Measurements from ENCODE around the gene IGF2. TPM values are rescaled to one million over a fixed set of nuclear protein-coding genes. Genes with fewer than 3 reads are reported as not detected.
A peak's percentile ranks its signal among the peaks of the same experiment; 100 is the strongest.

IGF2 gene
- total RNA-seq, 1 experiment from 2014 or later = 1.5 TPM

DNA sequence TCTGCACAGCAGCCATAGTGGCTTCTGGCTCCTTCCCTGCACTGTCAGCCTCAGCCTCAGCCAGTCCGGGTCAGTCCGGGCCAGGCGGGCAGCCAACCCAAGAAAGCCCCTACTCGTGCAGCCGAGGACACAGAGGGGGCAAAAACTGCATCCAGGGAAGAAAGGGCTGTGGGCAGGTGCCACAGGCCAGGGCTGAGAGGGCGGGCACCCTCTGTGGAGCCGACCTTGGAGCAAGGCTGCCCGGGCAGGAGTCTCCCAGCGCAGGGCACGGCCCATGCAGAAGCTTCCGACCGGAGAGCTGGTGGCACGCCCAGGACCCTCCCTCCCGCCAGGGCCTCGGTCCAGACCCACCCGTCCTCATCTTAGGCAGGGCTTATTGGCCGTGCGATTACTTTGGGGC is 42.9 kb upstream of the IGF2 start:
- ChIA-PET POLR2A (no interaction called here), CTCF (interaction anchor here (1.2 to 2.0 kb wide), 2 partner anchors 123 to 349 kb away, joined by 3 to 6 read pairs; no protein-coding TSS in a partner anchor)
- no peak for ATAC-seq
- Mint-ChIP-seq H3K27me3 (ENCODE audit: low read depth) (peaks cover 5% of the 10 kb centered on the region), H3K27ac (no peak overlapping the region), H3K9me3 (no peaks in the 10 kb centered on the region), H3K36me3 (no peaks in the 10 kb centered on the region), H3K4me1 (no peaks in the 10 kb centered on the region), H3K4me3 (no peak overlapping the region)
- TF ChIP-seq ETV6 (CRISPR knock-in tag; IDR thresholded peaks at IDR 0.05) (no peak), MAX (CRISPR knock-in tag; IDR thresholded peaks at IDR 0.05) (no peak), SMAD3 (CRISPR knock-in tag; IDR thresholded peaks at IDR 0.05; ENCODE audit: borderline replicate concordance) (no peak)
- TF ChIP-seq, protein P1, sequence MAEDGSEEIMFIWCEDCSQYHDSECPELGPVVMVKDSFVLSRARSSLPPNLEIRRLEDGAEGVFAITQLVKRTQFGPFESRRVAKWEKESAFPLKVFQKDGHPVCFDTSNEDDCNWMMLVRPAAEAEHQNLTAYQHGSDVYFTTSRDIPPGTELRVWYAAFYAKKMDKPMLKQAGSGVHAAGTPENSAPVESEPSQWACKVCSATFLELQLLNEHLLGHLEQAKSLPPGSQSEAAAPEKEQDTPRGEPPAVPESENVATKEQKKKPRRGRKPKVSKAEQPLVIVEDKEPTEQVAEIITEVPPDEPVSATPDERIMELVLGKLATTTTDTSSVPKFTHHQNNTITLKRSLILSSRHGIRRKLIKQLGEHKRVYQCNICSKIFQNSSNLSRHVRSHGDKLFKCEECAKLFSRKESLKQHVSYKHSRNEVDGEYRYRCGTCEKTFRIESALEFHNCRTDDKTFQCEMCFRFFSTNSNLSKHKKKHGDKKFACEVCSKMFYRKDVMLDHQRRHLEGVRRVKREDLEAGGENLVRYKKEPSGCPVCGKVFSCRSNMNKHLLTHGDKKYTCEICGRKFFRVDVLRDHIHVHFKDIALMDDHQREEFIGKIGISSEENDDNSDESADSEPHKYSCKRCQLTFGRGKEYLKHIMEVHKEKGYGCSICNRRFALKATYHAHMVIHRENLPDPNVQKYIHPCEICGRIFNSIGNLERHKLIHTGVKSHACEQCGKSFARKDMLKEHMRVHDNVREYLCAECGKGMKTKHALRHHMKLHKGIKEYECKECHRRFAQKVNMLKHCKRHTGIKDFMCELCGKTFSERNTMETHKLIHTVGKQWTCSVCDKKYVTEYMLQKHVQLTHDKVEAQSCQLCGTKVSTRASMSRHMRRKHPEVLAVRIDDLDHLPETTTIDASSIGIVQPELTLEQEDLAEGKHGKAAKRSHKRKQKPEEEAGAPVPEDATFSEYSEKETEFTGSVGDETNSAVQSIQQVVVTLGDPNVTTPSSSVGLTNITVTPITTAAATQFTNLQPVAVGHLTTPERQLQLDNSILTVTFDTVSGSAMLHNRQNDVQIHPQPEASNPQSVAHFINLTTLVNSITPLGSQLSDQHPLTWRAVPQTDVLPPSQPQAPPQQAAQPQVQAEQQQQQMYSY (CRISPR knock-in tag; IDR thresholded peaks at IDR 0.05) = 0 out of 2 replicates have a peak, but pooled peaks have one; percentile 29
- no peak for DNase-seq (ENCODE audit: low spot score)

DNA sequence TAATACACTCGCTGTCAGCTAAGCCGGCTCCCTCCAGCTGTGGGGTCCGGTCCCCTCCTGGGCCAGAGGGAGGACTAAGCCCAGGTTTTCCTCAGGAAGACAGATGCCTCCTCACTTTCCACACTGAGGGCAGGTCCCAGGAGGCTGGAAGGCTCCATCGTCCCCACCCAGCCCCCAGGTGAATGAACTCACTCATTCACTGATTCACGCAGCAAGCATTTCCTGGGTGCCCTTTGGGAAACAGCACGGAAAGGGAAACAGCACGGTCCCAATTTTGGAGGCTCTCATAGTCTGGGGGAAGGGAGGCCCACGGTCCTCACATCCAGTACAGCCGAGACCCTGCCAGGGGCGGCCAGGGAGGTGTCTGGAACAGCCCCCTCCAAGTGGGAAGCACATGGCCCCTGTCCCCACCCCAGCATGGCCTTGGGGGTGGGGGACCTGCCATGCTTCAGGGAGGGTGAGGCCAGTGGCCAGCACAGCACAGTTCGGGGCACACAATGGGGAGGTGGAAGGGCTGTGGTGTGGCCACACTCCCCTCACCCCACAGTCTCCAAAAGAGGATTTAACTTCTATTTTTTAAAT is 41.7 kb upstream of the IGF2 start:
- Mint-ChIP-seq H3K36me3 (no peaks in the 10 kb centered on the region), H3K4me1 (no peaks in the 10 kb centered on the region), H3K9me3 (no peaks in the 10 kb centered on the region), H3K27me3 (ENCODE audit: low read depth) (peaks cover 8% of the 10 kb centered on the region), H3K4me3 (no peak overlapping the region), H3K27ac (no peak overlapping the region)
- ChIA-PET CTCF (interaction anchor here (0.7 to 2.0 kb wide), 2 partner anchors 30 to 124 kb away, joined by 3 to 6 read pairs; no protein-coding TSS in a partner anchor), POLR2A (no interaction called here)
- ATAC-seq = no peak
- no peak for DNase-seq (ENCODE audit: low spot score)
- TF ChIP-seq MYBL2 (CRISPR knock-in tag; IDR thresholded peaks at IDR 0.05) = no peak
- TF ChIP-seq FOXP4 (CRISPR knock-in tag; IDR thresholded peaks at IDR 0.05) = no peak
- no peak for TF ChIP-seq ZMAT4 (CRISPR knock-in tag; IDR thresholded peaks at IDR 0.05)
- no peak for TF ChIP-seq NR2C2 (CRISPR knock-in tag; IDR thresholded peaks at IDR 0.05)
- TF ChIP-seq CREM (CRISPR knock-in tag; IDR thresholded peaks at IDR 0.05) = no peak
- TF ChIP-seq SMAD4 (CRISPR knock-in tag; IDR thresholded peaks at IDR 0.05) = no peak
- TF ChIP-seq, protein P1 (CRISPR knock-in tag; IDR thresholded peaks at IDR 0.05) = no peak

- ChIA-PET POLR2A (no interaction called here), CTCF (no interaction called here)
- Mint-ChIP-seq H3K36me3 (no peaks in the 10 kb centered on the region), H3K27me3 (ENCODE audit: low read depth) (peaks cover 8% of the 10 kb centered on the region), H3K4me1 (no peaks in the 10 kb centered on the region), H3K9me3 (no peaks in the 10 kb centered on the region), H3K27ac (no peak overlapping the region), H3K4me3 (no peak overlapping the region)
- ATAC-seq (no peak), DNase-seq (ENCODE audit: low spot score) (no peak)
- TF ChIP-seq, protein P2, sequence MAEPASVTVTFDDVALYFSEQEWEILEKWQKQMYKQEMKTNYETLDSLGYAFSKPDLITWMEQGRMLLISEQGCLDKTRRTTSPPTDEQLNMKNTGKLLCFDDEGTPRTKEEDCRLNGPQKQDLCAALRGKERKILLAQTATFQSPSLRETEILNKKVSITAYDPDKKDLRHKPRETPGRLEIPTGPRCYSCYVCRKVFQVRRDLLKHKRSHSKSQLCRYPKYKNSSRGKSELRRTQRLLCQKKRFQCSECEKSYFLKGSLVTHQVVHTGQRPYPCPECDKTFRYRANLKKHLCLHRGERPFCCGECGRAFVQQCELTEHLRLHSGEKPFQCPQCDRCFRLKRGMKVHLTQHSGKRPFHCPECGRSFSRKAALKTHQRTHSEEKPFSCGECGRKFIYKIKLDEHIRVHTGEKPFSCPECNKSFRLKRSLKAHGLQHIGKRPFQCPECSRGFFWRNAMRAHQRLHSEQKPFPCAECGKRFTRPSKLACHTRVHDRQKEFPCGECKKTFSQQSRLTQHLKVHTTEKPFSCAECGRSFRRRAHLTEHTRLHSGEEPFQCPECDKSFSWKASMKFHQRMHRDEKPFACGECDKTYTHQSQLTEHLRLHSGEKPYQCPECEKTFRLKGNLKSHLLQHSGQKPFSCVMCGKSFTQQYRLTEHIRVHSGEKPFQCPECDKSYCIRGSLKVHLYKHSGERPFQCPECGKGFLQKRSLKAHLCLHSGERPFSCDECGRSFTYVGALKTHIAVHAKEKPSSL (CRISPR knock-in tag; conservative IDR thresholded peaks at IDR 0.05) = no peak
- TF ChIP-seq KAT7 (CRISPR knock-in tag; IDR thresholded peaks at IDR 0.05; ENCODE audit: borderline replicate concordance) (no peak), ATF3 (CRISPR knock-in tag; conservative IDR thresholded peaks at IDR 0.05) (no peak), JUN (CRISPR knock-in tag; IDR thresholded peaks at IDR 0.05) (no peak)
- TF ChIP-seq, protein P3, sequence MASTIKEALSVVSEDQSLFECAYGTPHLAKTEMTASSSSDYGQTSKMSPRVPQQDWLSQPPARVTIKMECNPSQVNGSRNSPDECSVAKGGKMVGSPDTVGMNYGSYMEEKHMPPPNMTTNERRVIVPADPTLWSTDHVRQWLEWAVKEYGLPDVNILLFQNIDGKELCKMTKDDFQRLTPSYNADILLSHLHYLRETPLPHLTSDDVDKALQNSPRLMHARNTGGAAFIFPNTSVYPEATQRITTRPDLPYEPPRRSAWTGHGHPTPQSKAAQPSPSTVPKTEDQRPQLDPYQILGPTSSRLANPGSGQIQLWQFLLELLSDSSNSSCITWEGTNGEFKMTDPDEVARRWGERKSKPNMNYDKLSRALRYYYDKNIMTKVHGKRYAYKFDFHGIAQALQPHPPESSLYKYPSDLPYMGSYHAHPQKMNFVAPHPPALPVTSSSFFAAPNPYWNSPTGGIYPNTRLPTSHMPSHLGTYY (CRISPR knock-in tag; IDR thresholded peaks at IDR 0.05) = no peak
- TF ChIP-seq, protein P4, sequence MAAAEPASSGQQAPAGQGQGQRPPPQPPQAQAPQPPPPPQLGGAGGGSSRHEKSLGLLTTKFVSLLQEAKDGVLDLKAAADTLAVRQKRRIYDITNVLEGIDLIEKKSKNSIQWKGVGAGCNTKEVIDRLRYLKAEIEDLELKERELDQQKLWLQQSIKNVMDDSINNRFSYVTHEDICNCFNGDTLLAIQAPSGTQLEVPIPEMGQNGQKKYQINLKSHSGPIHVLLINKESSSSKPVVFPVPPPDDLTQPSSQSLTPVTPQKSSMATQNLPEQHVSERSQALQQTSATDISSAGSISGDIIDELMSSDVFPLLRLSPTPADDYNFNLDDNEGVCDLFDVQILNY (CRISPR knock-in tag; IDR thresholded peaks at IDR 0.05) = no peak
Observed at GRCh38 chr11:2180347-2180746, 41.2 kb upstream of the IGF2 start.
